IPS-11a (cell line): Measurements from ENCODE around the gene RPS14.

Experiments
- H3K4me3 ChIP-seq: one replicate; pipeline ENCODE4 v1.5.1; 2013; ENCODE audit warnings: low read depth, low read length, control low read depth

The RPS14 gene

GRCh38 chr5:150401376-150402228 is 47.9 kb downstream of the RPS14 start:
- no peak overlapping the region for H3K4me3 ChIP-seq

DNA sequence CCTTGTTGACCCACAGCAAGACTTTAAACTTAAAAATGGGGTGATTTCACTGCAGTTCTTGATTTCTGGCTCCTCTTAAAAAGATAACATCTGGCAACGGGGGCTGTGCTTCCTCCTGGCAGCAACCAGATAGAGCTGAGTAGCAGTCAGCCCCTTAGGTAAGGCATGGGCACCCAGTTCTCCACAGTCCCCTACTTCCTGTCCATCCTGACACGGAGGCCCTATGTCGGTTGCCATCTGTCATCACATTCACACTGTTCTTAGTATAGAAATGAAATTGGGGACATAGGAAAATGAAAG is 48.5 kb downstream of the RPS14 start:
- no peak overlapping the region for H3K4me3 ChIP-seq

- H3K4me3 ChIP-seq = no peak overlapping the region
Measured at GRCh38 chr5:150400316-150401075, 49.0 kb downstream of the RPS14 start.

DNA sequence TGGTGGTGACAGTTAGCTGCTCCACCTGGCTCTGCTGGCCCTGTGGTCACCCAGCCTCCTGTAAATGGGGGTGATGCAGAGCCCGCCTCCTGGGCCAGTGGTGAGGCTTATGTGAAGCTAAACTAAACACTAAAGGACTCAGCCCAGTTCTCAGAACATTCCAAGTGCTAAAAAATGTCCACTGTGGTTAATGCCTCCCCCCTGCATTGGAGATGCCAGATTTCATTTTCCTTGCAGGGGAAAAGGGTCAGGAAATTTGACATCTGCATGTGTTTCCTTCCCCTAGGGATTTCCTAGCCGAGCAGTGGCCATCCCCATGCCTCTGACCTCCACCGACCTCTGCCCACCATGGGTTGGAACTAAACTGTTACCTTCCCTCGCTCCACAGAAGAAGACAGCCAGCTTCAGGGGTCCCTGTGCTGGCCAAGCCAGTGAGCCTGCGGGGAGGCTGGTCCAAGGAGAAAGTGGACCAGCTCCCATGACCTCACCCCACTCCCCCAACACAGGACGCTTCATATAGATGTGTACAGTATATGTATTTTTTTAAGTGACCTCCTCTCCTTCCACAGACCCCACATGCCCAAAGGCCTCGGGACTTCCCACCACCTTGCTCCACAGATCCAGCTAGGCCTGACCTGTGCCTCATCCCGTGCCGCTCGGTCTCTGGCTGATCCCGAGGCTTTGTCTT is 49.9 kb downstream of the RPS14 start:
- H3K4me3 ChIP-seq = no peak overlapping the region

DNA sequence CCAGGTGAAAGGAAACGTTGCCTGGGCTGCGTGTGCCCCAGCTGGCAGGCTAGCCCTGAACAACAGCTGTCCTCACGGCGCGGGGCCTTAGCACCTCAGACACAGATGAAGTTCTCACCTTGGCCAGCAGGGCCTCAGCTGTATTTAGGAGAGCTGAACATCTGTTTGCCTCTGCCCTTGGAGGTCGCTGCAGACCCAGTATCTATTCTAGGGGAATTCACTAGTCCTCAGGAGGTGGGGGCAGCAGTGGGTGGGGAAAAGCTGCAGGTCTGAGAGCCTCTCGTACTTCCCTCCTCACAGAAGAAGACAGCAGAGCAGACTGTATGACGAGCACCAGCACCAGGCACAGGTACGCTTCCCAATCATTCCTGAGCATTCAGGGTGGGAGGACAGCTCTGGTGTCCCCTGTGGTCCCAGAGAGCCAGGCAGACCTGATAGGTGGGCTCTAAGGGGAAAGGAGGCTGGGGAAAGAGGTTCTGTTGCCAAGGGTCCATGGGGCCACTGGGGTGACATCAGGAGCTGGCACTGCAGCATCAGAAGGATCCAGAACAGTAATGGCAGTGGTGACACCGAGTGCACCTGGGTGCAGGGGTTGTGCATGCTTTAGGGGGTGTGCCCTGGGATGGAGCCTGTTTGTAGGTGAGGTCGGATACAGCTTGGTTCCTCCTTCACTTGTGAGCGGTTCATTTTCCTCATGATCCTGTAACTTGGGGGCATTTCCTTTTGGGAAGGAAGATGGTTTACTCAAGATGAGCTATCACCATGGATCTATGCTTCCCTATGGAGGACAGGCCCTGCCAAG is 50.6 kb downstream of the RPS14 start:
- H3K4me3 ChIP-seq = no peak overlapping the region

GRCh38 chr5:150397782-150398721 is 51.5 kb downstream of the RPS14 start:
- no peak overlapping the region for H3K4me3 ChIP-seq

DNA sequence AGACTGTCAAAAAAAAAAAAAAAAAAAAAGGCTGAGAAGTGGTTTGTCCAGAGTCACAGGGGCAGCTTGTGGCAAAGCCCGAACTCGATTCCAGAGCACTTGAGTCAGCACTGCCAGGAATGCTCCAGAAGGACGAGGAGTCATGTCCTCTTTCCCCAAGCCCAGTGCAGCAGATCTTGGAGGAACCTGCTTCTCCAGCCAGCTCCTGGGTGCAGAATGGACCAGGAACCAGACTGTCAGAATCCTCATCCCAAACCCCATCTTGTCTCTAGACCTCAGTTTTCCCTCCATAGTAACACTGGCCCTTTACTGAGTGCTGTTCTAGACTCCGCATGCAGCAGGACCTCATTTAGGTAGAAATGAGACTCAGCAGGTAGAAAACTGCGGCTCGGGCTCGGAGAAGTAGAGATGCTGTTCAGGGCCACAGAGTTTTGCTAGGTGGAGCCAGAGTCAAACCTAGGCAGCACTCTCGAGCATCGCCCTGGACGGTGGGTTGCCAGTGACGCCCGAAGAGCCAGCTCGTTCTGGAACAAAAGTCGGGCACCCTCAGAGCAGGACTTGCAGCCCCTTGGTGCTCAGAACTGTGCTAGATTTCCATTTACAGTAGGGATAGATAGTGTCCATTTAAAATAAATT is 52.3 kb downstream of the RPS14 start:
- no peak overlapping the region for H3K4me3 ChIP-seq

- no peak overlapping the region for H3K4me3 ChIP-seq
Measured at GRCh38 chr5:150396267-150396666, 53.3 kb downstream of the RPS14 start.

DNA sequence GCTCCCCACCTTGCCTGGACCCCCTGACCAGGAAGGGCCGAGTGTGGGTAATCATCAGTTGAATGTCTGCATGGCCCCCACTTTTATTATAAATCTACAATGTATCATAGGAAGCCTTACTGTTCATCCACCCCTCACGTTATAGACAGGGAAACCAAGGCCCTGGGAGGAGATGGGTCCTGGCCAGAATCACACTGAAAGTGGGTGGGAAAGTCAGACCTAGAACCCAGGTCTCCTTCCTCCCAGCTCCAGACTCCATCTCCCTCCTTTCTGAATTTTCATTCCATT is 53.9 kb downstream of the RPS14 start:
- H3K4me3 ChIP-seq = no peak overlapping the region

DNA sequence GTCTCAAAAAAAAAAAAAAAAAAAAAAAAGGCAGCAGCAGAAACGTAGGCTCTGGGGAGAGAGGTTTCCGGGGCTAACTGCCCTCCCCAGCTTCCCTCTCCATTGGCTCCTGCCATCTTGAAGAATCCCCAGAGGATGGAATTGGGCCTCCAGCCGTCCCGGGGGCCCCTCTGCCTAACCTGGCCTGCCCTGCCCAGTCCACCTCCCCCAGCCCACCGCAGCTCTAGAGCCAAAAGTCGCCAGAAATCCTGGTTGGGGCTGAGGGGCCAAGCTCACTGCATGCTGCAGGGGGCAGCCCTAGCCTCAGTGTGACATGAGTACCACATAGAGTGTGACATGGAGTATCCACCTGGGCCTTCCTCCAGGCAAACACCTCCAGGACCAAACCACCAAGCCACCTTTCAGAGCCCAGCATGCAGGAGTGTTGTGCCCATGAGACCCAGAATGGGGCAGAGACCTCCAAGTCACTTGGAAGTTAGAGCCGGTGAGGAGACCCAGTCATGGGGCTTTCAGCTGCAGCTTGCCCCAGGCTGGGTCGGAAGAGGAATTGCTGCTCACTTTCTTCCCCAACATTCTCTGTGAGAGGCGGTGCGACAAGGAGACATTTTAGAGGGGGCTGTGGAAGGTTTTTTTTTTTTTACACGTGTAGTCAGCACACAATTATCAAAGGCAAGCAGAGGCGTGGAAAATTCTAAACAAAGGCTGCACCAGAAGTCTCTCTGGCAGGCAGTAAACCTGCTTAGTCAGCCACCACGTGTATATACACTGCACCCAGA is 54.4 kb downstream of the RPS14 start:
- H3K4me3 ChIP-seq = no peak overlapping the region

GRCh38 chr5:150394131-150394530 is 55.4 kb downstream of the RPS14 start:
- no peak overlapping the region for H3K4me3 ChIP-seq

GRCh38 chr5:150393096-150393645 is 56.4 kb downstream of the RPS14 start:
- no peak overlapping the region for H3K4me3 ChIP-seq

GRCh38 chr5:150392680-150393079 is 56.9 kb downstream of the RPS14 start:
- H3K4me3 ChIP-seq = no peak overlapping the region
